ENCODE data around the gene OSBPL6.
A peak's percentile ranks its signal among the peaks of the same experiment; 100 is the strongest.

OSBPL6 gene

GRCh38 chr2:178271629-178272333 lies 77.5 kb downstream of the OSBPL6 start:
- TF ChIP-seq, protein P1, sequence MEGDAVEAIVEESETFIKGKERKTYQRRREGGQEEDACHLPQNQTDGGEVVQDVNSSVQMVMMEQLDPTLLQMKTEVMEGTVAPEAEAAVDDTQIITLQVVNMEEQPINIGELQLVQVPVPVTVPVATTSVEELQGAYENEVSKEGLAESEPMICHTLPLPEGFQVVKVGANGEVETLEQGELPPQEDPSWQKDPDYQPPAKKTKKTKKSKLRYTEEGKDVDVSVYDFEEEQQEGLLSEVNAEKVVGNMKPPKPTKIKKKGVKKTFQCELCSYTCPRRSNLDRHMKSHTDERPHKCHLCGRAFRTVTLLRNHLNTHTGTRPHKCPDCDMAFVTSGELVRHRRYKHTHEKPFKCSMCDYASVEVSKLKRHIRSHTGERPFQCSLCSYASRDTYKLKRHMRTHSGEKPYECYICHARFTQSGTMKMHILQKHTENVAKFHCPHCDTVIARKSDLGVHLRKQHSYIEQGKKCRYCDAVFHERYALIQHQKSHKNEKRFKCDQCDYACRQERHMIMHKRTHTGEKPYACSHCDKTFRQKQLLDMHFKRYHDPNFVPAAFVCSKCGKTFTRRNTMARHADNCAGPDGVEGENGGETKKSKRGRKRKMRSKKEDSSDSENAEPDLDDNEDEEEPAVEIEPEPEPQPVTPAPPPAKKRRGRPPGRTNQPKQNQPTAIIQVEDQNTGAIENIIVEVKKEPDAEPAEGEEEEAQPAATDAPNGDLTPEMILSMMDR (IDR thresholded peaks at IDR 0.05; ENCODE audit: insufficient read depth, low read depth, low read length, missing control alignments), result no peak
- DNase-seq (ENCODE audit: low read depth), result peak; percentile 86
- no peak overlapping the region for H3K4me3 ChIP-seq (ENCODE audit: low read length)

DNA sequence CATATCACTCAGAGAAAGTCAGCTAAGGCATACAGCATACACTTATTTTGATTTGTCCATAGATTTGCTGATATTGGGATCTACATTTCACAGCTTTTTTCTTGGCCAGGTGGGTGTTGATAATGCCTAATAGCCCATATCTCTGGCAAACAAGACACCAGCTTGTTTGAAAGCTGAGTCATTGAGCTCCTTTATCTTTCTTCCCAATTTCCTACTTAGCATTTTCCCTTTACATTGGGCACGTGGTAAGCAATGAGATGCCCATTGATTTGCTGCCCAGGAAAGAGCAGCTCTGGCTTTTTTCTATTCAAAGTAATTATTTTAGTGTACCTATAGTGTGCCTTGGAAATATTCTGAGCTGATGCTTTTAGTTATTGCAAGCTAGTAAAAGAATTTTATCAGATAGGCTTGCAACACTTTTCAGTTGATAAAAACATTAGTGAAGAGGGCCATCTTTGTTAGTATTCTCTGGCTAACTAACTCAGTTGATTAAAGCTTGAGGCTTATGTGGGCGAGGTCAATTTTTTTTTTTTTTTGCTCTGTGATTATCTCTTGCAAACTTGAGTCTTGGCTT lies 79.6 kb downstream of the OSBPL6 start:
- no peak for DNase-seq (ENCODE audit: low read depth)

DNA sequence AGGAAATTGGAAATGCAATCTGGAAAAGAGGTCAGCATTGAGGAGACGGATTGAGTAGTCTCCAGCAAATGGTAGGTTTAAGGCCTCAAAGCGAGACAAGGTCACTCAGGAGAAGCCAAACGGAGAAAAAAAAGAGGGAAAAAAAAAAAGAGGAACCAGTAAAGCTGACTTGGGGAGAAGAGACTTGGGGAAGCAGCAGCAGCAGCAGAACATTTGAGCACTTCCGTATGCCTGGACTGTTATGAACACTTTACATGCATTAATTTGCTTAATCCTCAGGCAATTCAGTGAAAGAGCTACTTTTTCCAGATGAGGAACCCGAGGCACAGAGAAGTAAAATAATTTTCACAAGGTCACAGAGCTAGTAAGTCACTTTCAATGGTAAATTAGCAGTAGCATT lies 81.3 kb downstream of the OSBPL6 start:
- no peak overlapping the region for H3K4me3 ChIP-seq (ENCODE audit: low read length)
- no peak for DNase-seq (ENCODE audit: low read depth)
- TF ChIP-seq, protein P1 (IDR thresholded peaks at IDR 0.05; ENCODE audit: insufficient read depth, low read depth, low read length, missing control alignments), result no peak

More for the DNA sequence above, 79.6 kb downstream of the OSBPL6 start:
- TF ChIP-seq, protein P1 (IDR thresholded peaks at IDR 0.05; ENCODE audit: insufficient read depth, low read depth, low read length, missing control alignments), result no peak
- H3K4me3 ChIP-seq (ENCODE audit: low read length), result no peak overlapping the region

GRCh38 chr2:178277741-178278197 lies 83.5 kb downstream of the OSBPL6 start:
- H3K4me3 ChIP-seq (ENCODE audit: low read length), result no peak overlapping the region
- DNase-seq (ENCODE audit: low read depth), result no peak
- TF ChIP-seq, protein P1 (IDR thresholded peaks at IDR 0.05; ENCODE audit: insufficient read depth, low read depth, low read length, missing control alignments), result no peak

GRCh38 chr2:178279142-178279541 lies 84.8 kb downstream of the OSBPL6 start:
- peak; percentile 93 for DNase-seq (ENCODE audit: low read depth)
- no peak overlapping the region for H3K4me3 ChIP-seq (ENCODE audit: low read length)
- TF ChIP-seq, protein P1 (IDR thresholded peaks at IDR 0.05; ENCODE audit: insufficient read depth, low read depth, low read length, missing control alignments), result no peak

GRCh38 chr2:178279636-178280035 lies 85.3 kb downstream of the OSBPL6 start:
- no peak for DNase-seq (ENCODE audit: low read depth)
- no peak overlapping the region for H3K4me3 ChIP-seq (ENCODE audit: low read length)

More at GRCh38 chr2:178279636-178280035, 85.3 kb downstream of the OSBPL6 start:
- TF ChIP-seq, protein P1 (IDR thresholded peaks at IDR 0.05; ENCODE audit: insufficient read depth, low read depth, low read length, missing control alignments), result no peak

Data from epithelial cell of esophagus (primary cell).